Activated CD4-positive, alpha-beta memory T cell treated with anti-CD3 and anti-CD28 coated beads, Interleukin-2, amount 10 ng/mL, durations not matched to agents 7 days and 5 days (primary cell): ENCODE data around the gene GPC4. TPM values are rescaled to one million over a fixed set of nuclear protein-coding genes. Genes with fewer than 3 reads are reported as not detected.

Experiments used
- CTCF ChIA-PET: fragments of 350-600 bp; sonication (Branson Sonifier 250); formaldehyde crosslinking; loops from one replicate; lab custom pipeline; 2021; ENCODE audit warnings: antibody characterized with exemption, inconsistent platforms; lab: Charles Lee
- POLR2A ChIA-PET: fragments of 350-600 bp; sonication (Branson Sonifier 250); formaldehyde crosslinking; loops from one replicate; lab custom pipeline; 2021; ENCODE audit warnings: antibody characterized with exemption; lab: Charles Lee
- DNase-seq: peaks from one replicate; pipeline ENCODE4 v3.0.0-alpha.2; 2020
- H3K27ac Mint-ChIP-seq: one replicate; pipeline ENCODE4 v1.8.0; 2021; ENCODE audit warnings: mild to moderate bottlenecking, mixed read lengths
- H3K27me3 Mint-ChIP-seq: one replicate; pipeline ENCODE4 v1.8.0; 2021; ENCODE audit warnings: mixed read lengths
- H3K36me3 Mint-ChIP-seq: one replicate; pipeline ENCODE4 v1.8.0; 2021; ENCODE audit warnings: low read depth, mixed read lengths
- H3K4me1 Mint-ChIP-seq: one replicate; pipeline ENCODE4 v1.8.0; 2021; ENCODE audit warnings: mixed read lengths
- H3K4me3 Mint-ChIP-seq: one replicate; pipeline ENCODE4 v1.8.0; 2021; ENCODE audit warnings: mild to moderate bottlenecking, mixed read lengths
- H3K9me3 Mint-ChIP-seq: one replicate; pipeline ENCODE4 v1.8.0; 2021; ENCODE audit warnings: mixed read lengths
- total RNA-seq, 2 experiments: library from RNA; stranded (reverse); gene quantifications; one replicate each; pipeline ENCODE4 v1.2.3, GENCODE V29; 2021

The GPC4 gene
- total RNA-seq, 2 experiments from 2014 or later = not detected

DNA sequence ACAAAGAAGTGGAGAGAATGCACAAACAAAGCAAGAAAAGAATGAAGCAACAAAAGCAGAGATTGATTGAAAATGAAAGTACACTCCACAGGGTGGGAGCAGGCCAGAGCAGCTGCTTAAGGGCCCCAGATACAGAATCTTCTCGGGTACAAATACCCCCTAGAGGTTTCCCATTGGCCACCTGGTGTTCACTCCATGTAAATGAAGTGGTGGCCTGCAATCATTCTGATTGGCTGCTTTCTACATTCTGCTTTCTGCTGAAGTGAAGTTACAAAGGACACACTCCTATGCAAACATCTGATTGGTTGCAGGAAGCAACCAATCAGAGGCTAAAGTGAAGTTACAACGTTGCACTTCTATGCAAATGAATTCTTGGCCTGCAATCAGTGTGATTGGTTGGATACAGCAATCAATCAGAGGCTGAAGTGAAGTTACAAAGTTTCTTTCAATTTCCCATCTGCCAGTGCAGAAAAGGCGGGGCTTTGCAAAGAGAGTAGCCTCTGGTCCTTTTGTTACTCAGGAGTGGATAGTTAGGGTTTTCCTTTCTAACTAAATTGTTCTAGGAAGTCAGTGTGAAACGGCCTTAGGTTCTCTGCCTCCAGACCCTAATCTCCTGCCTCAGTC lies 19.0 kb upstream of the GPC4 start:
- ChIA-PET CTCF (no interaction called here), POLR2A (no interaction called here)
- Mint-ChIP-seq H3K27me3 (no peaks in the 10 kb centered on the region), H3K4me1 (no peaks in the 10 kb centered on the region), H3K36me3 (no peaks in the 10 kb centered on the region), H3K4me3 (no peak overlapping the region), H3K9me3 (no peaks in the 10 kb centered on the region), H3K27ac (no peak overlapping the region)
- DNase-seq = no peak

DNA sequence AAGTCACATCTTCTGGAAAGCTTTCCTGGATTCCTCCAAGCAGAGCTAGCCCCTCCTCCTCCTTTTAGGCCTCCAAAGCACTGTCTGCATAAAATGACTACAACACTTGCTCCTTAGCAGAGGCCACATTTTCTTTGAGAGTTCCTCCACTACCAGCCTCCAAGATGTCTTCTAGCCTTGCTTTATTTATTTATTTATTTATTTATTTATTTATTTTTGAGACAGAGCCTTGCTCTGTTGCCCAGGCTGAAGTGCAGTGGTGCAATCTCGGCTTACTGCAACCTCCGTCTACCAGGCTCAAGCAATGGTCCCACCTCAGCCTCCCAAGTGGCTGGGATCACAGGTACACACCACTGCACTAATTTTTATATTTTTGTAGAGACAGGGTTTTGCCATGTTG lies 4.6 kb upstream of the GPC4 start:
- ChIA-PET POLR2A (no interaction called here), CTCF (no interaction called here)
- no peak overlapping the region for H3K4me3 Mint-ChIP-seq
- DNase-seq = no peak
- H3K9me3 Mint-ChIP-seq = no peaks in the 10 kb centered on the region
- H3K36me3 Mint-ChIP-seq = no peaks in the 10 kb centered on the region
- peaks cover 28% of the 10 kb centered on the region for H3K27me3 Mint-ChIP-seq
- H3K4me1 Mint-ChIP-seq = peaks cover under 1% of the 10 kb centered on the region
- no peak overlapping the region for H3K27ac Mint-ChIP-seq

DNA sequence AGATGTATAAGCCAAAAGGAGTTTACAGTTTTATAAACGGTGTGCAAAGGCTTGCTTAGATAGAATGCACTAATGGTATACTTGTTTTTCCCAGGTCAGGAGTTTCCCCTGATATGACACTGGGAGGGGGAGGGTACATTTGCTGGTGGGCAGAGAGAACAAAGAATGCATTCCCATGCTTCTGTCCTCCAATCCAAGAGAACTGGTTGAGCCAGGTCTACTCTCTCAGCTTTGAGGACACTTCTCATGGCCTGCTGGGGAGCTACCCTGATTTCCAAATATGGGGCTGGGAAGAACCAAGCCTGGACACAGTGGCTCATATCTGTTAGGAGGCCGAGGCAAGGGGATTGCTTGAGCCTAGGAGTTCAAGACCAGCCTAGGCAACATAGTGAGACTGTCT lies 3.3 kb upstream of the GPC4 start:
- H3K27me3 Mint-ChIP-seq = peaks cover 38% of the 10 kb centered on the region
- H3K4me3 Mint-ChIP-seq = no peak overlapping the region
- CTCF ChIA-PET = no interaction called here
- no peak overlapping the region for H3K27ac Mint-ChIP-seq
- H3K36me3 Mint-ChIP-seq = no peaks in the 10 kb centered on the region
- peaks cover 7% of the 10 kb centered on the region for H3K4me1 Mint-ChIP-seq
- POLR2A ChIA-PET = no interaction called here
- DNase-seq = no peak
- no peaks in the 10 kb centered on the region for H3K9me3 Mint-ChIP-seq

DNA sequence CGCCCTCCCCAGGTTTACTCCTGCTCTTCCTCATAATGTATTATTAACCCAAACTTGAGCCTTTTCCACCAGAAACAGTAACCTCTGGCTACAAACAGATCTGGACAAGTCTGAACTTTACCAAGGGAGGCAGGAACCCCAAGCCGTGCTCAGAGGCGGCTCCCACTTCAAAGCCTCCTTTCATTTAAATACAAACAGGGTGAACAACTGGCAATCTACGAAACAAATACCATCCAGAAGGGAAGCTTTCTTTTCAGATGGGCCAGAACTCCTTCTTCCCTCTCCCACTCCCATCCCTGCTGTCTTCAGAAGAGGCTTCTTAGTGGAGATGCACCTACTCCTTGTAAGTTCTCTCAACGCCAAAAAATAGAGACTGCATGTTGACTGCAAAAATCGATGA lies 2.1 kb upstream of the GPC4 start:
- Mint-ChIP-seq H3K4me1 (peaks cover 7% of the 10 kb centered on the region), H3K27ac (no peak overlapping the region), H3K27me3 (peaks cover 47% of the 10 kb centered on the region), H3K4me3 (no peak overlapping the region), H3K36me3 (no peaks in the 10 kb centered on the region), H3K9me3 (no peaks in the 10 kb centered on the region)
- ChIA-PET CTCF (no interaction called here), POLR2A (no interaction called here)
- DNase-seq = no peak

DNA sequence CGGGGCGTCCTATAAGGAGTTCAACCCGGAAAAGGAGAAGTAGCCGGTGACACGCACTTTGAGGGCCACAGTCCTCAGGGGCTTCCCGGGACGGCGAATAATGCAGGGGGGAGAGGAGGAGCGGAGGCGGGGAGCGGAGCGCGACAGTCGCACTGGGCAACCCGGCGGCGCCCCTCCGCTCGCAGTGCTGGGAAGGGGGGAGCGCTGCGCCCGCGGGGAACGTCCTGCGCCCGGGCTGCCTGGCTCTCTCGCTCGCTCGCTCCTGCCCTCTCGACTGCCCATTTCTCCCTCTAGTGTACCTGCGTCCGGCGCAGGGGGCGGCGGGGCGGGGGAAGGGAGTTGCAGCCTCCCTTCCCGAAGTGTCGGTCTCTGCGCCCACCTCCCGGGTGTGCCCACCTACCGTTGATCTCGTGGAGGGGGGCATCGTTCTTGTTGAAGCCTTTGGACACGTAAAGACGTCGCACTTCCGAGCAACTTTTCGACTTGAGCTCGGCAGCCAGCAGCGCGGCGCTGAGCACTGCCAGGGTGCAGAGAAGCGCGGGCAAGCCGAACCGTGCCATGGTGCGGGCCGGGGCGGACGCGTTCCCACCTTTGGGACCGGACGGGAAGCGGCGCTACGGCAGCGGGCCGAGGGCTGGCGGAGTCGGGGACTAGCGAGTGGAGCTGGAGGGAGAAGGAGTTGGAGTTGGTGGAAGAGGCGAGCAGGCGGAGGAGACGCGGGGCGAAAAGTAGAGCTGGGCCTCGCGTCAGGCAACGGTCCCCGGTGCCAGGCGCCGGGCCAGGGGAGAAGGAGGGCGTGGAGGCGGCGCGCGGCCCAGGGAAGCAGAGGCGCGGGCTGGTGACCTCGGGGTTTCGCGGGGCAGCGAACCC lies 648 bp downstream of the GPC4 start:
- H3K9me3 Mint-ChIP-seq = no peaks in the 10 kb centered on the region
- ChIA-PET POLR2A (no interaction called here), CTCF (no interaction called here)
- no peak overlapping the region for H3K27ac Mint-ChIP-seq
- H3K36me3 Mint-ChIP-seq = no peaks in the 10 kb centered on the region
- H3K4me1 Mint-ChIP-seq = peaks cover 7% of the 10 kb centered on the region
- DNase-seq = no peak
- peaks cover 52% of the 10 kb centered on the region for H3K27me3 Mint-ChIP-seq
- no peak overlapping the region for H3K4me3 Mint-ChIP-seq

DNA sequence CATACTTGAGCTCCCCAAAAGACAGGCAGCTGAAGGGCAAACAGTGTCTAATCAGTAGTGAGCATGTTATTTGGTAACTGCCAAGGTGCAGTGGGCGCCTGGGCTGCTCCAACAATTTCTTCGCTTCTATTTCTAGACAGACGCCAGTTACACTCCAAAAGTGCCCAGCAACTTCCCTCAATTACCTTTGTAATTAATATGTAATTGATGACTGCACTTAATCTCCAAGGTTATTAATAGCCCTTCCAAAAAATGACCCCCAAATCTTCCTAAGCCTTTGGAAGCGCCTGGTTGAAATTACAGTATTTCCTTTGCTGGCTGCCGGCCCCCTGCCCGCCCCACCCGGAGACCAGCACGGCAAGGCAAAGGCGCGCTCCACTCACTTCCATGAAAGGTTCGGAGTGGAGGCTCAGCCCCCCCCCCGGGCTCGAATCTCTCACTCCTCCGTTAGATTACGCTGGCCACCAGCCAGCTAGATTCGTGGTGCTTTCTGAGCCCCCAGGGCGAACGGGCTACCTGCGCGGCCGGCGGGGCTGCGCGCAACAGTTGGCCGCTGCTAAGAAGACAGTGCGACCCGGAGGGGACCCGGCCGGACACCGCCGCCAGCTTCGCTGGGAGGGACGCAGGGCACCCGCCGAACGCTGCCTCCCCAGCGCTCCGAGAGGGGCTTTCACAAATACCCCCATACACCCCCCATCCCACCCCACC lies 1.9 kb downstream of the GPC4 start:
- no peak overlapping the region for H3K4me3 Mint-ChIP-seq
- H3K27ac Mint-ChIP-seq = no peak overlapping the region
- peaks cover 7% of the 10 kb centered on the region for H3K4me1 Mint-ChIP-seq
- H3K9me3 Mint-ChIP-seq = no peaks in the 10 kb centered on the region
- CTCF ChIA-PET = no interaction called here
- POLR2A ChIA-PET = no interaction called here
- no peak for DNase-seq
- H3K36me3 Mint-ChIP-seq = no peaks in the 10 kb centered on the region
- peaks cover 53% of the 10 kb centered on the region for H3K27me3 Mint-ChIP-seq

DNA sequence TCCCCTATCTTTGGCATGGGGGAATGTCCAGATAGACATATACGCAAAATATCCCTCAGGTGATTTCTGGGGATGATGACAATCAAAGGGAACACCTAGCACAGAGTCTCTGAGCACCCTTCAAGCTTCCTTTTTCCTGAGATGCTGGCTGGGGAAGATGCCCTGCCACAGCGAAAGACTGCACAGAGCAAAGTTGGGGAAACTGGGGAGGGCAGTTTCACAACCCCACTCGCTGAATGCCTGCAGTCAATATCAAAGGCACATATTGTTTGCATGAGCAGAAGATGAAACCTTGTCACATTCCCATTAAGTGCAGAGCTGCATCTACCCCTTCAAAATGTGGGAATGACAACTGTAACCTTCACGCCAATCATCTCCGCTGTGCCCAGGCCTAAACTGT lies 2.6 kb downstream of the GPC4 start:
- Mint-ChIP-seq H3K9me3 (no peaks in the 10 kb centered on the region), H3K27ac (no peak overlapping the region), H3K27me3 (peaks cover 46% of the 10 kb centered on the region), H3K36me3 (no peaks in the 10 kb centered on the region), H3K4me3 (no peak overlapping the region), H3K4me1 (peaks cover 7% of the 10 kb centered on the region)
- no peak for DNase-seq
- CTCF ChIA-PET = no interaction called here
- POLR2A ChIA-PET = no interaction called here

DNA sequence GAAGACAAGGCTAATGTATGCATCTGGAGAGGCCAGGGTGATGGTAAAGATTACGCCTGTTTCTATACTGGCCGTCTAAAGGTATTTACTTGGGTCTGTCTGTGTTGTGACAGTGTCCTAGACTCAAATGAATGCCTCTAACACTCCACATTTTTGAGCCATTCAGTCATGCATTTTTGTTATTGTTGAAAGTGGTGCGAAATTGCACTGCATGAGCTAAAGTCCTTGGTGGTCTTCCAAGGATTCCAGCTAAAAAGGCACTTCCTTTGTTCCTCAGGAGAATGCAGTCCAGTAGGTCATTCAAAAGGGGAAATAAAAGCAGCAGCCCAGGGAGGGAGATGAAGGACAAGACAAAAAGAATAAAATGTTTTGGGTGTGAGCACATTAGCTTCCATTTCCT lies 3.0 kb downstream of the GPC4 start:
- H3K9me3 Mint-ChIP-seq = no peaks in the 10 kb centered on the region
- CTCF ChIA-PET = no interaction called here

DNA sequence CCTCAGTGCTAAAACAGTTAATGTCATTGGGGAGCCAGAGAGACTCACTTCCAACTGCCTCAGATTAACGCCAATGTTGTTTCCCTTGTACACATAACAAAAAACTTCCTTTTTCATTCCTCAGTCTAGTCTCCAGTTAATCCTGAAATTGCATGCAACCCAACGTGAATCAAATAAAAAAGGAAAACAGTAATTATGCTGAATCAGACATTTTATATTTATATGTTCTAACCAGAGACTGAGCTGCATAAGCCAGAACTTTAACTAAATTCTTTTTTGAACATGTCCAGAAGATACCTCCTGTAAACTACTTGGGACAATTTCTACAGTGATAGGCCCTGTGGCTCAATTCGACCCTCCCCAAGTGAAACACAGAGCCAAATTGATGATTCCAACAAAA lies 4.7 kb downstream of the GPC4 start:
- Mint-ChIP-seq H3K4me3 (no peak overlapping the region), H3K4me1 (peaks cover 7% of the 10 kb centered on the region), H3K36me3 (no peaks in the 10 kb centered on the region), H3K27me3 (peaks cover 31% of the 10 kb centered on the region), H3K27ac (no peak overlapping the region), H3K9me3 (no peaks in the 10 kb centered on the region)
- CTCF ChIA-PET = no interaction called here
- no peak for DNase-seq
- POLR2A ChIA-PET = no interaction called here

More for the DNA sequence above, 3.0 kb downstream of the GPC4 start:
- Mint-ChIP-seq H3K4me1 (peaks cover 7% of the 10 kb centered on the region), H3K36me3 (no peaks in the 10 kb centered on the region), H3K27me3 (peaks cover 42% of the 10 kb centered on the region), H3K4me3 (no peak overlapping the region), H3K27ac (no peak overlapping the region)
- DNase-seq = no peak
- POLR2A ChIA-PET = no interaction called here

DNA sequence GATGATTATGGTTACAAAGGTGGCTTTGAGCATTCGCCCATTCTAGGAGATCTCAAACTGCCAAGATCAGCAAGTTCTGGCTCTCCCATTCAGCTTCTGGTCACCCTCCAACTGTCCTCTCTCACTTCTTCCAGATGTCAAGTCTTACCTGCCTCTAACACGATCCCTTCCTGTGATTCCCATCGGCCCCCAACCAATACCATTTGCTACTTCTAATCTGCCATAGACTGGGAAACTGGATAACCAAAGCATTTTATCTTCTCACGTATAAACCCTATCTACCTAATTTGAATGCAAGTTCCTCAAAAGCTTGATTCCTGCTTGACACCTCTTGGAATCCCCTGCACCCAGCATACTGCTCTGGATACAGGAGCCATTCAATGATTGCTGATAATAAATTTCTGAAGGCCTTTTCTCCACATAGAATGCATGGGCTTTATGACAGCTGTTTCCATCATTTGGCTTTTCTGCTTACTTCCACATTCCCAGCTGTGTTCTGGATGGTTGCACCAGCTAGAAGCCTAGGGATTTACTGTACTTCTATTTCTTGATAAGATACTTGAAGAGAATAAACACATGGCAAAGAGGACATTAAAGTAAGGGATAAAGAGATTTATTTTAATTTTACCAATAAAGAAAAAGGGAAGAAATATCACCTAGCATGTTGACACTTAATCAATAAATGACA lies 9.6 kb downstream of the GPC4 start:
- DNase-seq = no peak
- Mint-ChIP-seq H3K27ac (no peak overlapping the region), H3K27me3 (peaks cover 4% of the 10 kb centered on the region), H3K9me3 (no peaks in the 10 kb centered on the region), H3K4me1 (peaks cover 4% of the 10 kb centered on the region), H3K36me3 (no peaks in the 10 kb centered on the region), H3K4me3 (no peak overlapping the region)
- CTCF ChIA-PET = no interaction called here
- POLR2A ChIA-PET = no interaction called here

DNA sequence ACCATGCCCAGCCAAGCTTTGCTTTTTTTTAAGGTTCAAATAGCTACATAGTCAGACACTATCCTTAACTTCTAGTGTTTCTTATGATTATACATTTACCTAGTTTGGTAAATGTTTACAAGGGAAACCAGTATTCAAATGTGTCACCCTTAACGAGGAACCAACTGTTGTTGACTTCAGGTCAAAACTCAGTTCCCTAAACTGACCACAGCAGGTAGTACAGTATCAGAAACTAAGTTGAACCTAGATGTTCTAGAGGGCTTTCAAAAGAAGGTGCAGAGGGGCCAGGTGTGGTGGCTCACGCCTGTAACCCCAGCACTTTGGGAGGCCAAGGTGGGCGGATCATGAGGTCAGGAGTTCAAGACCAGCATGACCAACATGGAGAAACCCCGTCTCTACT lies 11.3 kb downstream of the GPC4 start:
- H3K4me1 Mint-ChIP-seq = peaks cover 4% of the 10 kb centered on the region
- H3K4me3 Mint-ChIP-seq = no peak overlapping the region
- ChIA-PET POLR2A (no interaction called here), CTCF (no interaction called here)
- no peak overlapping the region for H3K27ac Mint-ChIP-seq
- no peak for DNase-seq
- H3K9me3 Mint-ChIP-seq = no peaks in the 10 kb centered on the region
- H3K27me3 Mint-ChIP-seq = peaks cover 3% of the 10 kb centered on the region
- no peaks in the 10 kb centered on the region for H3K36me3 Mint-ChIP-seq

DNA sequence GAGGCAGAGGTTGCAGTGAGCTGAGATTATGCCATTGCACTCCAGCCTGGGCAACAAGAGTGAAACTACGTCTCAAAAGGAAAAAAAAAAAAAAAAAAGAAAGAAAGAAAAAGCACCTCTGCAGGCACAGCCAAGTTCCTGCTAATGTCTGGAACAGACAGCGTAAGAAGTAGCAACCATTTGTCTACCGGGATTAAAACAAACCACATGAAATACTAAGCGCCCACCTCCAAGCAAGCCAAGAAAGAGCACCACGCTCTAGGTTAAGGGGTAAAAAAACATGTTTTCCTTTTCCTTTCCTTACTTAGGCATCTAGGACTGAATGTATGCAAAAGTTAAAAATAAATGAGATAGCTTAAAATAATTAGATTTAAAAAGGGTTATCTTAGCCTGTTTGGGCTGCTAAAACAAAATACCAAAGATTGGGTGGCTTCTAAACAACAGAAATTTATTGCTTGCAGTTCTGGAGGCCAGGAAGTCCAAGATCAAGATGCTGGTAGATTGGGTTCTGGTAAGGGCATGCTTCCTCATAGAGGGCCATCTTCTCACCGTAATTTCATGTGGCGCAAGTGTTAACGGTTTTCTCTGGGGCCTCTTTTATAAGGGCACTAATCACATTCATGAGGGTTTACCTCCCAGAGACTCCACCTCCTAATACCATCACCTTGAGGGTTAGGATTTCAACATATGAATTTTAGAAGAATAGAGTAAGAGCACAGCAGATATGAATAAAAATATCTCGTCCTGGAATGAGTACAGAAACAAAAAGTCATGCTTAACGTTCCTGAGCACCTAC lies 12.3 kb downstream of the GPC4 start:
- H3K27ac Mint-ChIP-seq = no peak overlapping the region
- CTCF ChIA-PET = no interaction called here
- H3K4me3 Mint-ChIP-seq = no peak overlapping the region
- no peaks in the 10 kb centered on the region for H3K36me3 Mint-ChIP-seq
- no peaks in the 10 kb centered on the region for H3K9me3 Mint-ChIP-seq
- no peak for DNase-seq
- peaks cover 4% of the 10 kb centered on the region for H3K4me1 Mint-ChIP-seq
- POLR2A ChIA-PET = no interaction called here
- H3K27me3 Mint-ChIP-seq = peaks cover 3% of the 10 kb centered on the region
